Left ventricle myocardium superior (tissue), 1 donor: ENCODE results near the gene CCDC43. TPM values are rescaled to one million over a fixed set of nuclear protein-coding genes. Genes with fewer than 3 reads are reported as not detected.

ENCODE experiments used
- ATAC-seq: fragments of 200-7000 bp; cut with Tn5 transposase; one replicate; pipeline ENCODE4 v1.9.1; 2020; ENCODE audit warnings: mild to moderate bottlenecking, moderate library complexity
- DNase-seq: peaks from one replicate; pipeline ENCODE4 v3.0.0-alpha.2; 2020
- intact Hi-C: fragments of 100-400 bp; cut with micrococcal nuclease; formaldehyde crosslinking; loops from one replicate; pipeline ENCODE4 v1.11.0; 2022
- total RNA-seq: library from RNA; stranded (reverse); fragmentation: NEBNext Ultra II Directional; extraction: Animal tissue kit (Norgen Biotek cat#: 25700); gene quantifications from one replicate; pipeline ENCODE4 v1.2.1, GENCODE V29; 2021
- donor health status: DM: no; HTN: yes; CAD: no; lungs with severe emphysema.

CCDC43 gene
- total RNA-seq, 1 donor from 2014 or later: 31.0 TPM

GRCh38 chr17:44630703-44631102 lies 58.9 kb downstream of the CCDC43 start:
- DNase-seq (no peak), ATAC-seq (no peak)
- intact Hi-C loops: no loop called here

DNA sequence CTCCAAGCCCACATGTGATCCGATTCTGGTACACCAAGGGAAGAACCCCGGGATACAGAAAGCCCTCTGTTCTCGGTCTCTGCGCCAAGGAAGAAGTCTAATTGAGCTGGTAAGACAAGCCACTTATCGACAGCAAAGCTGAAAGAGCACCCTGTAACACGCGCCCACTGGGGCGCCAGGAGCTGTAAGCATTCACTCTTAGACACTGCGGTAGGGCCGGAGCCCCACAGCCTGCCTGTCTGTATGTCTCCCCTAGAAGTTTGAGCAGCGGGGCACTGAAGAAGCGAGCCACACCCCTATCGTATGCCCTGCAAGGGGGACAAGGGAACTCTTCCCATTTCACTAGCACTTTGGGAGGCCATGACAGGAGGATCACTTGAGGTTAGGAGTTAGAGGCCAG lies 60.3 kb downstream of the CCDC43 start:
- intact Hi-C loops: no loop called here
- DNase-seq (no peak), ATAC-seq (no peak)

DNA sequence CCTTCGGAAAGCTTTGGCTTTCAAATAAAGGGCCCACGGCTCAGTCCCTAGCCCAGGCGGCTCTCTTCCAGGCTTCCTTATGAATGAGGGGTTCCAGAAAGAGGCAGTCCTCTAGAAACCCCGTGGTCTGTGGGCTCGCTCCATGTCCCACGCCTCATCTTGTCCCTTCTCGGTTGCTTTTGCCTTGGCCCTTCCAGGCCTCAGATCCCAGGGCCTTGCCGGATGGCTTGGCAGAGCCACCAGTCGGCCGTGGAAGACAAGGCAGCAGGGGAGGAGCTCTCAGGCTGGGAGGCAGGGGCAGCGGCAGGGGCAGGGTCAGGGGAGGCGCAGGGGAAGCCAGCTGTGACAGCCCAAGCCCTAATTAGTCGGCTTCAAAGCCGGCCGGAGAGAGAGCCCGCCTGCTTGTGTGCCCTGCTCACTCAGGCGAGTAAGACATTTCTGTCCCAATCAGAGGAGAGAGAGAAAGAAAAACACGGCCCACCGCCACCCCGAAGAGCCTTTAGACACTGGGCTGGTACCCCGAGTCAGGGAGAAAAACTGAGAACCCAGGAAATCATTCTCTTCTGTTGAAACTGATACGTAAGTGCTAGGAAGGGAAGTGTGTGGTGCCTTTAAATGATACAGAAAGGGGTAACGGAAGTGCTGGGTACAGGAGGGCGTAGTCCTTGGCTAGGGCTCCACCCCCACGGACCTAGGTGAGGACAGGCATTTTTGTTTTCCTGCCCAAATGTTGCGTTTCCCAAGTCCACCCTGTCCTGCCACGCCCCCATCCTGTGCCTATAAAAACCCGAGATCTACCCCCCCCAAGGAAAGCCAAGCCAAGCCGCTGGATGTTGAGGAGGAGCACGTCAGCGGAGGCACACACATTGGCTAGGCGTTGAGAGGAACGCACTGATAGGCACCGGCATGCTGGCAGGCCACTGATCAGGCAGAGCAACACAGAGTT lies 61.1 kb downstream of the CCDC43 start:
- peak; percentile 87 for ATAC-seq
- peak; percentile 54 for DNase-seq
- intact Hi-C loops: no loop called here

GRCh38 chr17:44627513-44628242 lies 61.9 kb downstream of the CCDC43 start:
- intact Hi-C loops: no loop called here
- DNase-seq: no peak
- no peak for ATAC-seq

Other genes with a start within 250 kb of the CCDC43 start
- gene GPATCH8, start 186.4 kb downstream of the CCDC43 start, total RNA-seq: 19.8 TPM
- gene FZD2, start 132.3 kb downstream of the CCDC43 start, total RNA-seq: 3.1 TPM
- gene MEIOC, start 33.3 kb downstream of the CCDC43 start, total RNA-seq: not detected
- 4.9 TPM for gene DBF4B, start 18.9 kb upstream of the CCDC43 start, total RNA-seq
- gene ADAM11, start 69.2 kb upstream of the CCDC43 start, total RNA-seq: 27.2 TPM
- 18.6 TPM for gene GJC1, start 140.5 kb upstream of the CCDC43 start, total RNA-seq
- gene HIGD1B, start 158.1 kb upstream of the CCDC43 start, total RNA-seq: 22.2 TPM
- gene EFTUD2, start 209.7 kb upstream of the CCDC43 start, total RNA-seq: 54.4 TPM
- gene GFAP, start 225.7 kb upstream of the CCDC43 start, total RNA-seq: 4.2 TPM